ENCODE measurements around the gene IL26. TPM values are rescaled to one million over a fixed set of nuclear protein-coding genes. Genes with fewer than 3 reads are reported as not detected.

Gene IL26
- total and polyA plus RNA-seq, 2 of the 4 experiments (the other 2 are of a cell fraction), result not detected

DNA sequence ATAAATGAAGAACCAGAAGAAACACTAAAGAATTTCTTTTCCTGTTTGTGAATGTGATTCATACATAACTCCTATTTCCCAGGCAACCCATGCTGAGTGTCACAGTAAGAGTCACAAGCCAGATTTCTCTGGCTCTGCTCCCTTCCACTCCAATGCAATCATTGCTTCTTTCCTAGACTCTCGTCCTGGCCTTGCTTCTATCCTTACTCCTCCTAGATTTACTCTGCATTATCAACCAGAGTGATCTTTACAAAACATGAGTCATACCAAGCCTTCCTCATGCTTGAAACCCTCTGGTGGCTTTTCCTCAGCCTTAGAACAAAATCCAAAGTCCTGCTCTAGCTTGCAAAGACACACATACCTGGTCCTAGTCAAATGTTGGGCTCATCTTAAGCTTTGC lies 14.5 kb upstream of the IL26 start:
- Histone ChIP-seq H3K56ac (ENCODE audit: extremely low read depth, insufficient read depth, low read length) (no peak overlapping the region), H3K4me1 (ENCODE audit: control insufficient read depth, insufficient read depth, low read length) (peaks cover 8% of the 10 kb centered on the region), H2BK20ac (ENCODE audit: low read depth, low read length) (peak overlapping the region; percentile 38; the same call in 1 of the 2 replicates), H3K4ac (ENCODE audit: low read depth, low read length) (0 out of 2 replicates have a peak overlapping the region, but pooled peaks have one; percentile 1), H4K5ac (ENCODE audit: low read depth, low read length) (peak overlapping the region; percentile 49), H4K91ac (ENCODE audit: insufficient read depth, low read depth, low read length) (no peak overlapping the region), H3K79me1 (ENCODE audit: low read depth in 1 of 2, low read length in 2 of 2) (no peaks in the 10 kb centered on the region), H4K8ac (ENCODE audit: low read depth in 2 of 2, low read length in 2 of 2) (no peak overlapping the region; a peak in 1 of 4 replicates), H3K4me3 (ENCODE audit: insufficient read depth, low read depth, low read length) (no peak overlapping the region), H2BK120ac (ENCODE audit: low read depth, low read length) (no peak overlapping the region), H2AFZ (replicated peaks; ENCODE audit: low read length, poor library complexity) (peak overlapping the region; percentile 2), H3K9ac (ENCODE audit: low read depth, low read length) (no peak overlapping the region), H2BK5ac (ENCODE audit: low read depth, low read length, poor library complexity, severe bottlenecking) (peak overlapping the region; percentile 3), H2AK9ac (replicated peaks; ENCODE audit: low read depth, low read length, poor library complexity) (no peak overlapping the region), H3K27me3 (ENCODE audit: control insufficient read depth, insufficient read depth, low read length) (no peaks in the 10 kb centered on the region), H3K4me2 (ENCODE audit: low read depth, low read length) (0 out of 2 replicates have a peak overlapping the region, but pooled peaks have one; percentile 35), H3K36me3 (ENCODE audit: control insufficient read depth, insufficient read depth, low read length) (no peaks in the 10 kb centered on the region), H2BK15ac (ENCODE audit: low read depth, low read length) (no peak overlapping the region), H3K14ac (replicated peaks; ENCODE audit: low read depth, low read length) (no peak overlapping the region), H4K20me1 (ENCODE audit: insufficient read depth, low read length) (no peaks in the 10 kb centered on the region), H3K27ac (ENCODE audit: insufficient read depth, low read length) (no peak overlapping the region), H3K18ac (ENCODE audit: low read depth, low read length) (peak overlapping the region; percentile 13; the same call in 1 of the 2 replicates), H2AK5ac (ENCODE audit: low read depth, low read length) (no peak overlapping the region), H3K9me3 (ENCODE audit: control insufficient read depth, insufficient read depth, low read length) (no peaks in the 10 kb centered on the region), H3K9me1 (ENCODE audit: insufficient read depth, low read length) (0 out of 2 replicates have a peak, but pooled peaks cover 5% of the 10 kb centered on the region), H3K23ac (ENCODE audit: low read depth, low read length) (no peak overlapping the region)
- CTCF ChIA-PET, result no interaction called here
- in situ Hi-C loops (cut with MboI; ENCODE audit: low sequenced_read_pairs), result no loop called here
- 10% methylated on average over 1 of the region's 1 CpG; no CpG with 5 or more reads in 1 of the 2 experiments for WGBS, 2 experiments (ENCODE audit: extremely low coverage in 2 of 2, insufficient read length in 1 of 2)
- POLR2A ChIA-PET (ENCODE audit: unreplicated experiment), result no interaction called here
- TF ChIP-seq CEBPB (IDR thresholded peaks at IDR 0.05; ENCODE audit: low read depth, low read length) (peak; percentile 10; the same call in 1 of the 2 replicates), FOS (IDR thresholded peaks at IDR 0.05; ENCODE audit: low read depth, low read length) (peak; percentile 46; the same call in 1 of the 2 replicates), RFX5 (IDR thresholded peaks at IDR 0.05; ENCODE audit: low read depth, low read length) (no peak)
- dilution Hi-C loops (cut with HindIII; ENCODE audit: low sequenced_read_pairs, unreplicated experiment), result no loop called here
- peak; percentile 77 for ATAC-seq (ENCODE audit: low read depth)
- DNase-seq, result peak; percentile 82
- BruUV-seq (replicated peaks), result no TSS peak
- intact Hi-C loops (cut with micrococcal nuclease), result loop anchor here (2.0 kb wide), 1 partner anchor 39 kb away; no protein-coding TSS in a partner anchor
